Nephron (organoid): ENCODE results near the gene DLK2.

ENCODE experiments used
- H3K27ac Mint-ChIP-seq, 3 experiments: 2 replicates each; pipeline ENCODE4 v1.8.0; 2020; ENCODE audit warnings: mixed read lengths in 3 of 3, mild to moderate bottlenecking in 2 of 3, moderate library complexity in 1 of 3
- H3K27me3 Mint-ChIP-seq: 2 replicates; pipeline ENCODE4 v1.8.0; 2021; ENCODE audit warnings: low read depth, mild to moderate bottlenecking, moderate library complexity, mixed read lengths
- H3K36me3 Mint-ChIP-seq: 2 replicates; pipeline ENCODE4 v1.8.0; 2020; ENCODE audit warnings: low read depth, mixed read lengths
- H3K4me1 Mint-ChIP-seq: 2 replicates; pipeline ENCODE4 v1.8.0; 2020; ENCODE audit warnings: mixed read lengths
- H3K4me3 Mint-ChIP-seq, 3 experiments: 2 replicates each; pipeline ENCODE4 v1.8.0; 2020; ENCODE audit warnings: mild to moderate bottlenecking in 3 of 3, mixed read lengths in 3 of 3, moderate library complexity in 2 of 3
- H3K9me3 Mint-ChIP-seq: 2 replicates; pipeline ENCODE4 v1.8.0; 2020; ENCODE audit warnings: mixed read lengths
- TF ChIP-seq, protein P1 (sequence below), 3 experiments: fragments of 200-600 bp; sonication (generic); IDR thresholded peaks; one replicate each; pipeline ENCODE4 v1.5.0; 2021; ENCODE audit warnings: antibody characterized with exemption in 3 of 3; ENCODE audit not compliant: unreplicated experiment in 3 of 3

Gene DLK2

DNA sequence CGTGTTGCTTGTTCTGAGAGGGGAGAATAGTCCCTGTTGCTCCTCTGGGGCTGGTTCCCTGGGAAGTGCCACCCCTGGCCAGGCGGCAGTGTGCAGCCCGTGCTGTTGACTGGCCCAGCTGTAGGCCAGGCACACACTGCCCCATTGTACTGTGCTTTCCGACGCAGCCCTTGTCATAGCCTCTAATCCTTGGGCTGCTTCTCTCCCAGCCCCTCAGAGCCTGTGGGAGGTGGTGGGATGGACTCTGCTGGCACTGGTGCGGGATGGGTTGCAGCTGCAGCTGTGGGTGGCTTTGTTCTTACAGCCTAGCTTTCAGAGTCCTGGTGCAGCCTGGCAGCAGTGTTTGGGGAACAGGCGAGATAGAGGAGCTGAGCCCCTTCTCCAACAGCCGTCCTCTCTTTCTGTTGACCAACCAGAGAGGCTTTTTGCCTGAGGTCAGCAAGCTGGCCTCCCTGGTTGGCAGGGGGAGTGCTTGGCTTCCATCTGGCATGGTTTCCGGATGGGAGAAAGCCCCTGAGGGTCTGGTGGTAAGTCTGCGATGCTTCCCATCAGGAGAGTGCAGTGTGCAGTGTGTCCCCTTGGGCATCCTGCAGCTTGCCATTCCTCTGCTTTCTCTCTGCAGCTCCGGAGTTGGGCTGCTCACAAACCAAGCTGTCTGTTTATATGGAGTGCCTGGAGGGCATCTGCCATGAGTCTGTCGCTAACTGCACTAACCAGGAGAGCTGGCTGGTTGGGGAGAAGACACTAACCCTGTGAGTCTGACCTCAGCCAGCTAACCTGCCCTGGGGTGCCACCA lies 34.1 kb upstream of the DLK2 start:
- Mint-ChIP-seq H3K4me3 (peak overlapping the region in 1 of 3 experiments; percentile 61), H3K36me3 (peaks cover 5% of the 10 kb centered on the region), H3K27ac (peak overlapping the region in 2 of 3 experiments; percentile 73 to 78), H3K9me3 (no peaks in the 10 kb centered on the region), H3K27me3 (no peaks in the 10 kb centered on the region), H3K4me1 (peaks cover 46% of the 10 kb centered on the region)
- TF ChIP-seq, protein P1, sequence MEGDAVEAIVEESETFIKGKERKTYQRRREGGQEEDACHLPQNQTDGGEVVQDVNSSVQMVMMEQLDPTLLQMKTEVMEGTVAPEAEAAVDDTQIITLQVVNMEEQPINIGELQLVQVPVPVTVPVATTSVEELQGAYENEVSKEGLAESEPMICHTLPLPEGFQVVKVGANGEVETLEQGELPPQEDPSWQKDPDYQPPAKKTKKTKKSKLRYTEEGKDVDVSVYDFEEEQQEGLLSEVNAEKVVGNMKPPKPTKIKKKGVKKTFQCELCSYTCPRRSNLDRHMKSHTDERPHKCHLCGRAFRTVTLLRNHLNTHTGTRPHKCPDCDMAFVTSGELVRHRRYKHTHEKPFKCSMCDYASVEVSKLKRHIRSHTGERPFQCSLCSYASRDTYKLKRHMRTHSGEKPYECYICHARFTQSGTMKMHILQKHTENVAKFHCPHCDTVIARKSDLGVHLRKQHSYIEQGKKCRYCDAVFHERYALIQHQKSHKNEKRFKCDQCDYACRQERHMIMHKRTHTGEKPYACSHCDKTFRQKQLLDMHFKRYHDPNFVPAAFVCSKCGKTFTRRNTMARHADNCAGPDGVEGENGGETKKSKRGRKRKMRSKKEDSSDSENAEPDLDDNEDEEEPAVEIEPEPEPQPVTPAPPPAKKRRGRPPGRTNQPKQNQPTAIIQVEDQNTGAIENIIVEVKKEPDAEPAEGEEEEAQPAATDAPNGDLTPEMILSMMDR (IDR thresholded peaks at IDR 0.05; ENCODE audit: unreplicated experiment in 3 of 3): no peak

DNA sequence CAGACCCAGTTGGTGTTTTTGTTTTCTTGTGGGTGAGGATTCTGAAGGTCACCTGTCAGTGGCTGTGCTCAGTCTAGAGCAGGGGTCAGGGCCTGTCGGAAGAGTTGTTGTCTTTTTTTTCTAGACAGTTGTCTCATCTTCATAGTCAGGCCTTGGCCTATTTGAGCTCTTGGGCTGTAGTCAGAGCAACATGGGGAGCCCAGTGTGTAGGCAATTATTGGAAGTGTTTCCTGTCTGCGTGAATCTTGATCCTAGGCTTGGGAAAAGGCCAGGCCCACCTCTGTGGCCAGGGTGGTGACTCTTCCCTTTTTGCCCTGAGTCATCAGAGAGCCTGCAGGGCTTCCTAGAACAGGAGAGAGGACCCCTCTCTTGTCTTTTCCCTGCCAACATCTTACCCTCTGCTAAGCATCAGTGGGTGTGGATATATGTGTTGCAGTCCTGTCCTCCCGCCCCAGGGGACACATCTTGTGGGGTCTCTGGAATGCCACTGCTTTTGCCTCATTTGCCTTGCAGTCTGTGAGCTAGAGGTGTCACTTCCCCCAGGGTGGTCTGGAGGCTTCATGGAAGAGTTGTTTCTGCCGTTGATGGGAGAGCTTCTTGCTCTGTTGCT lies 33.4 kb upstream of the DLK2 start:
- TF ChIP-seq, protein P1 (IDR thresholded peaks at IDR 0.05; ENCODE audit: unreplicated experiment in 3 of 3): no peak
- Mint-ChIP-seq H3K27me3 (no peaks in the 10 kb centered on the region), H3K4me1 (peaks cover 42% of the 10 kb centered on the region), H3K4me3 (peak overlapping the region in 1 of 3 experiments; percentile 61), H3K9me3 (no peaks in the 10 kb centered on the region), H3K27ac (peak overlapping the region in 2 of 3 experiments; percentile 73 to 78), H3K36me3 (peaks cover 5% of the 10 kb centered on the region)

DNA sequence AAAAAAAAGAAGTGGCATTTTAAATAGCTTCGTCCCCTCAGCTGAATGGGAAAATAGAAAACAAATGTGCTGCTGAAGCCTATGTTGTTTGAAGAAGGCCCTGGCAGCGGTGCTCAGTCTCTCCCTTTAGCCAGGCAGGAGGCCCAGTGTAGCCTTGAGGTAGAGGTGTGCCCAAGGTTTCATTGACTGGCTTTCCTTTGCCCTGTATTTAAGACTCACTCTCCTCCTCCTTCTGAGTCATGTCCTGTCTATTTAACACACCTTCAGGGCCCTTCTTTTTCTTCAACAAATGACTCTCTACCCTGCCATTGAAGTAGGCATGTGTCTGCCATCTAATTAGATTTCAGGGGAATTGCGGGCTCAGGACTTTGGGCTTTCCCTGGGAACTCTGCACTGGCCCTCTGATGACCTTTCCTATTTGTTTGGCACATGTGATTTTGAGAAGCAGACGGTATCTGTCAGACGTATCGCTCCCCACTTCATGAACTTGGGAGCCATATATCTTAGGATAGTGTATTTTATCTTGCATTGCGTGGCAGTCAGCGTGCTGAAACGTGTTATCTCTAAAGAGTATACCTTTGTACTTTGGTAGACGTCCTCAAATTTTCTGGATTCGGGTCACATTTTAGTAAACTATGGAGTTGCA lies 26.4 kb upstream of the DLK2 start:
- peaks cover 42% of the 10 kb centered on the region for H3K4me1 Mint-ChIP-seq
- peaks cover 9% of the 10 kb centered on the region for H3K36me3 Mint-ChIP-seq
- no peaks in the 10 kb centered on the region for H3K27me3 Mint-ChIP-seq
- no peak overlapping the region for H3K27ac Mint-ChIP-seq
- H3K9me3 Mint-ChIP-seq: no peaks in the 10 kb centered on the region
- TF ChIP-seq, protein P1 (IDR thresholded peaks at IDR 0.05; ENCODE audit: unreplicated experiment in 3 of 3): no peak
- H3K4me3 Mint-ChIP-seq: peak overlapping the region in 2 of 3 experiments; percentile 7 to 26

DNA sequence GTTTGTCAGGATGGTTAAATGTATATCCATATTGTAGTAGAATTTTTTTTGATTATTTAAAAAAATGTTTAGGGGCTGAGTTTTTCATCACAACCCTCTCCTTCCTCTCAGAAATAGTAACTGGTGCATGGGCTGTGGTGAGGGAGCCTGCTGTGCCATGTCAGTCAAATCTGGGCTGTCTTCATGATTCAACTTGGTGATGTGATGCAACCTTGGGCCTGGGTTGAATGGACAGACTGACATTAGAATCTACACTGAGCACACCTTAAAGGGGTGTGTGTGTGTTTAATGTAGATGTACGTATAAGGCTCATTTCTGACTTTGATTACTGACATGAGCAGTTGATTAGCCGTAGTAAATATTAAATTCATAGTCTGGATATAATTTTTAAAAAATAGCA lies 25.7 kb upstream of the DLK2 start:
- H3K27ac Mint-ChIP-seq: no peak overlapping the region
- TF ChIP-seq, protein P1 (IDR thresholded peaks at IDR 0.05; ENCODE audit: unreplicated experiment in 3 of 3): no peak
- H3K4me1 Mint-ChIP-seq: peaks cover 44% of the 10 kb centered on the region
- no peaks in the 10 kb centered on the region for H3K9me3 Mint-ChIP-seq
- no peaks in the 10 kb centered on the region for H3K27me3 Mint-ChIP-seq
- H3K36me3 Mint-ChIP-seq: peaks cover 9% of the 10 kb centered on the region
- peak overlapping the region in 2 of 3 experiments; percentile 30 to 37 for H3K4me3 Mint-ChIP-seq

DNA sequence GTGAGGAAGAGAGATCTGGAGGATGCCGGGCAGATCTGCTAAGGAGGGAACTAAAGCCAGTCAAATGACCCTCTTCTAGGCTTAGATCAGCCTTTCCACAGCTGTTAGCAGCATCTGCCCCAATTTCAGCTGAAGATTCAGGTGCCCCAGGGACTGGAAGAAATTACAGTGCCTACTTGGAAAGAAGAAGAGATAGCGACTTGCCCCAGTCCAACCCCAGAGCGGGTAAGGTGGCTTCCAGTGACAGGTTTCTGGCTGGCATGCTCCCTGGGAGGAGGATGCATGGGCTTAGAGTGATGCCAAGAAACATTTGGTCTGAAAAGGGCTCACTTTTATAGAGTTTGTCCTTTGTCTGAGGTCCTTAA lies 22.6 kb upstream of the DLK2 start:
- H3K27ac Mint-ChIP-seq: peak overlapping the region; percentile 89 to 94 (median 90)
- peak overlapping the region; percentile 86 to 99 (median 90) for H3K4me3 Mint-ChIP-seq
- no peaks in the 10 kb centered on the region for H3K9me3 Mint-ChIP-seq
- peaks cover 4% of the 10 kb centered on the region for H3K36me3 Mint-ChIP-seq
- H3K27me3 Mint-ChIP-seq: peaks cover 6% of the 10 kb centered on the region
- H3K4me1 Mint-ChIP-seq: peaks cover 50% of the 10 kb centered on the region
- TF ChIP-seq, protein P1 (IDR thresholded peaks at IDR 0.05; ENCODE audit: unreplicated experiment in 3 of 3): no peak
